Measurements from ENCODE around the gene FAM219B. TPM values are rescaled to one million over a fixed set of nuclear protein-coding genes. Genes with fewer than 3 reads are reported as not detected.
A peak's percentile ranks its signal among the peaks of the same experiment; 100 is the strongest.

Gene FAM219B
- total and polyA plus RNA-seq, 10 of the 15 experiments (the other 5 are each of a cell fraction or from before 2014, with no cell fraction given): 7.6 to 53.2 (median 29.4) TPM

GRCh38 chr15:74924525-74924924, 17.9 kb upstream of the FAM219B start:
- no peaks in the 10 kb centered on the region for H3K27me3 ChIP-seq (replicated peaks in 1 of 2; ENCODE audit: control insufficient read depth in 2 of 2, insufficient read depth in 2 of 2, low read length in 1 of 2)
- no peak overlapping the region for H2AFZ ChIP-seq (ENCODE audit: control insufficient read depth, low read depth, low read length)
- H3K4me2 ChIP-seq (ENCODE audit: control insufficient read depth, insufficient read depth): no peak overlapping the region
- SMC1A ChIA-PET (ENCODE audit: uncharacterized antibody, unreplicated experiment): no interaction called here
- intact Hi-C loops (cut with micrococcal nuclease; ENCODE audit: unreplicated experiment): no loop called here
- H4K20me1 ChIP-seq (ENCODE audit: control insufficient read depth, insufficient read depth): no peaks in the 10 kb centered on the region
- WGBS (ENCODE audit: insufficient coverage, insufficient replicate concordance, low lambda C conversion rate, missing lambda C conversion rate): 91% methylated on average over 3 of the region's 3 CpGs
- POLR2A ChIA-PET: no interaction called here
- BruUV-seq (replicated peaks): TSS peak; percentile 30
- peaks cover 8% of the 10 kb centered on the region for H3K79me2 ChIP-seq (ENCODE audit: control insufficient read depth, insufficient read depth, low read length)
- no peak for TF ChIP-seq PRDM15 (CRISPR knock-in tag; IDR thresholded peaks at IDR 0.05)
- no peak for TF ChIP-seq RAD21 (IDR thresholded peaks at IDR 0.05; ENCODE audit: insufficient read depth, low read depth, low read length)
- TF ChIP-seq MLLT1 (IDR thresholded peaks at IDR 0.05): no peak
- TF ChIP-seq ATF7 (IDR thresholded peaks at IDR 0.05; ENCODE audit: low read depth): no peak
- no peak for TF ChIP-seq IRF4 (IDR thresholded peaks at IDR 0.05; ENCODE audit: low read depth, low read length)
- TF ChIP-seq JUND (IDR thresholded peaks at IDR 0.05; ENCODE audit: low read depth, low read length): no peak
- TF ChIP-seq ESRRA (IDR thresholded peaks at IDR 0.05; ENCODE audit: low read length): no peak
- no peak for TF ChIP-seq RAD51 (IDR thresholded peaks at IDR 0.05)
- no peak for TF ChIP-seq NFYA (IDR thresholded peaks at IDR 0.05; ENCODE audit: borderline replicate concordance, low read depth, low read length)
- TF ChIP-seq MEF2A (IDR thresholded peaks at IDR 0.05; ENCODE audit: insufficient read depth, low read depth, low read length): no peak
- no peak for TF ChIP-seq SMAD5 (IDR thresholded peaks at IDR 0.05; ENCODE audit: low read depth)
- TF ChIP-seq SRF (IDR thresholded peaks at IDR 0.05; ENCODE audit: low read depth in 2 of 2, low read length in 2 of 2): no peak
- no peak for TF ChIP-seq KDM1A (IDR thresholded peaks at IDR 0.05; ENCODE audit: borderline replicate concordance)
- TF ChIP-seq EP300 (IDR thresholded peaks at IDR 0.05; ENCODE audit: borderline replicate concordance in 1 of 2, control insufficient read depth in 1 of 2, low read depth in 2 of 2, low read length in 2 of 2): no peak
- RAD21 ChIA-PET (ENCODE audit: unreplicated experiment): no interaction called here
- ATAC-seq (no peak), FAIRE-seq (no peak), DNase-seq (ENCODE audit: low read depth, low spot score) (no peak)
- H3K9me3 ChIP-seq (replicated peaks; ENCODE audit: control insufficient read depth, insufficient read depth, low read length): no peaks in the 10 kb centered on the region
- peaks cover 11 to 57% of the 10 kb centered on the region in 2 experiments for H3K36me3 ChIP-seq (ENCODE audit: control insufficient read depth in 2 of 2, insufficient read depth in 2 of 2, low read length in 1 of 2)
- no peaks in the 10 kb centered on the region for H3K4me1 ChIP-seq (ENCODE audit: control insufficient read depth, insufficient read depth, low read length)
- in situ Hi-C loops (cut with MboI): no loop called here
- no peak overlapping the region for H3K27ac ChIP-seq (ENCODE audit: control insufficient read depth, insufficient read depth)
- H3K9ac ChIP-seq (ENCODE audit: control insufficient read depth, insufficient read depth, low read length): no peak overlapping the region
- no peak overlapping the region for H3K4me3 ChIP-seq
- CTCF ChIA-PET: interaction anchor here (0.7 kb wide), 1 partner anchor 27 kb away, joined by 3 read pairs; no protein-coding TSS in a partner anchor

Measured in GM12878 (cell line).